Natural killer cell (primary cell): Measurements from ENCODE around the gene RAB31. TPM values are rescaled to one million over a fixed set of nuclear protein-coding genes. Genes with fewer than 3 reads are reported as not detected.

ENCODE experiments used
- ATAC-seq, 3 donors: fragments of 150-1000 bp in 2 of 3; fragments of 200-7000 bp in 1 of 3; cut with Tn5 transposase; 1 replicate in 1 of 3; 2 replicates in 2 of 3; pipeline ENCODE4 v1.10.0; 2021; ENCODE audit warnings: mild to moderate bottlenecking in 2 of 3, moderate library complexity in 2 of 3
- DNase-seq, 2 donors: peaks; one replicate each; pipeline versions ENCODE4 v3.0.0 to v3.0.0-alpha.2; 2013 to 2021; ENCODE audit warnings: mixed read lengths in 1 of 2
- H3K27ac ChIP-seq: one replicate; pipeline ENCODE4 v1.5.1; 2013; ENCODE audit warnings: mild to moderate bottlenecking, low read length
- H3K27me3 ChIP-seq: one replicate; pipeline ENCODE4 v1.6.1; 2013; ENCODE audit warnings: low read length; ENCODE audit not compliant: control insufficient read depth, insufficient read depth
- H3K36me3 ChIP-seq: one replicate; pipeline ENCODE4 v1.6.1; 2013; ENCODE audit warnings: low read length; ENCODE audit not compliant: control insufficient read depth, insufficient read depth
- H3K4me1 ChIP-seq: one replicate; pipeline ENCODE4 v1.6.1; 2013; ENCODE audit warnings: low read length; ENCODE audit not compliant: control insufficient read depth, insufficient read depth
- H3K4me3 ChIP-seq: one replicate; pipeline ENCODE4 v1.5.1; 2013; ENCODE audit warnings: low read length
- H3K9me3 ChIP-seq: one replicate; pipeline ENCODE4 v1.6.1; 2013; ENCODE audit warnings: low read length; ENCODE audit not compliant: control insufficient read depth, insufficient read depth
- H3K27ac Mint-ChIP-seq, 2 donors: one replicate each; pipeline ENCODE4 v1.8.0; 2022; ENCODE audit warnings: mild to moderate bottlenecking in 2 of 2, mixed read lengths in 2 of 2, moderate library complexity in 1 of 2
- H3K27me3 Mint-ChIP-seq, 2 donors: one replicate each; pipeline ENCODE4 v1.8.0; 2022; ENCODE audit warnings: low read depth in 2 of 2, mixed read lengths in 2 of 2
- H3K36me3 Mint-ChIP-seq: one replicate; pipeline ENCODE4 v1.8.0; 2022; ENCODE audit warnings: mixed read lengths
- H3K4me1 Mint-ChIP-seq, 2 donors: one replicate each; pipeline ENCODE4 v1.8.0; 2022; ENCODE audit warnings: mixed read lengths in 2 of 2
- H3K4me3 Mint-ChIP-seq: one replicate; pipeline ENCODE4 v1.8.0; 2022; ENCODE audit warnings: mild to moderate bottlenecking, moderate library complexity, mixed read lengths
- H3K9me3 Mint-ChIP-seq, 2 donors: one replicate each; pipeline ENCODE4 v1.8.0; 2022; ENCODE audit warnings: mixed read lengths in 2 of 2
- CTCF ChIP-seq: fragments of 200-600 bp; IDR thresholded peaks from one replicate; pipeline ENCODE4 v1.8.0; 2022; ENCODE audit warnings: antibody characterized with exemption
- WGBS: methylation state at CpG from one replicate; pipeline ENCODE4 v1.1.7; 2013; ENCODE audit warnings: missing lambda C conversion rate; ENCODE audit not compliant: insufficient coverage; 5-methylcytosine and 5-hydroxymethylcytosine counted together
- intact Hi-C: fragments of 100-400 bp; cut with micrococcal nuclease; formaldehyde crosslinking; loops from one replicate; pipeline ENCODE4 v1.14.2; 2022
- total RNA-seq, 4 donors: library from RNA; stranded (reverse); fragments of 120-200 nt in 1 of 4; gene quantifications; one replicate each; pipeline versions ENCODE4 v1.2.3 to v1.2.4, GENCODE V29; 2013 to 2022

Gene RAB31
- total RNA-seq, 3 donors from 2014 or later (not counting 1 experiment from before 2014, with no cell fraction given) = 5.3 to 26.1 (median 9.9) TPM

GRCh38 chr18:9817725-9818422 lies 109.8 kb downstream of the RAB31 start:
- Histone ChIP-seq H3K4me1 (no peaks in the 10 kb centered on the region), H3K4me3 (no peak overlapping the region), H3K36me3 (no peaks in the 10 kb centered on the region), H3K27ac (no peak overlapping the region), H3K27me3 (no peaks in the 10 kb centered on the region), H3K9me3 (no peaks in the 10 kb centered on the region)
- Mint-ChIP-seq H3K27ac (no peak overlapping the region), H3K27me3 (no peaks in the 10 kb centered on the region), H3K4me3 (no peak overlapping the region), H3K9me3 (peaks cover 2% of the 10 kb centered on the region in 2 donors), H3K4me1 (no peaks in the 10 kb centered on the region), H3K36me3 (no peaks in the 10 kb centered on the region)
- ATAC-seq (no peak), DNase-seq (no peak)
- intact Hi-C loops = no loop called here
- TF ChIP-seq CTCF = no peak
- WGBS = 83% methylated on average over 5 of the region's 8 CpGs

- TF ChIP-seq CTCF = no peak
- Mint-ChIP-seq H3K4me3 (no peak overlapping the region), H3K27ac (no peak overlapping the region)
Measured at GRCh38 chr18:9818423-9818734, 110.3 kb downstream of the RAB31 start.

GRCh38 chr18:9820127-9820526 lies 112.0 kb downstream of the RAB31 start:
- Histone ChIP-seq H3K27ac (no peak overlapping the region), H3K4me3 (no peak overlapping the region), H3K9me3 (no peaks in the 10 kb centered on the region), H3K27me3 (no peaks in the 10 kb centered on the region), H3K4me1 (peaks cover 4% of the 10 kb centered on the region), H3K36me3 (no peaks in the 10 kb centered on the region)
- no peak for TF ChIP-seq CTCF
- H3K4me1 Mint-ChIP-seq = no peaks in the 10 kb centered on the region
- no peak overlapping the region for H3K4me3 Mint-ChIP-seq
- no peaks in the 10 kb centered on the region for H3K36me3 Mint-ChIP-seq
- no peak overlapping the region for H3K27ac Mint-ChIP-seq
- intact Hi-C loops = no loop called here
- peaks cover 2% of the 10 kb centered on the region in 2 donors for H3K9me3 Mint-ChIP-seq
- DNase-seq (no peak), ATAC-seq (no peak)
- no peaks in the 10 kb centered on the region for H3K27me3 Mint-ChIP-seq

More at GRCh38 chr18:9818423-9818734, 110.3 kb downstream of the RAB31 start:
- WGBS = 71% methylated on average over 1 of the region's 2 CpGs
- no peak for ATAC-seq
- DNase-seq = no peak
- no peaks in the 10 kb centered on the region for H3K4me1 Mint-ChIP-seq
- H3K27me3 ChIP-seq = no peaks in the 10 kb centered on the region
- H3K27me3 Mint-ChIP-seq = no peaks in the 10 kb centered on the region
- intact Hi-C loops = no loop called here
- H3K9me3 Mint-ChIP-seq = peaks cover 2% of the 10 kb centered on the region in 2 donors
- H3K36me3 ChIP-seq = no peaks in the 10 kb centered on the region
- no peaks in the 10 kb centered on the region for H3K4me1 ChIP-seq
- H3K27ac ChIP-seq = no peak overlapping the region
- H3K4me3 ChIP-seq = no peak overlapping the region
- H3K36me3 Mint-ChIP-seq = no peaks in the 10 kb centered on the region
- no peaks in the 10 kb centered on the region for H3K9me3 ChIP-seq

- Histone ChIP-seq H3K9me3 (no peaks in the 10 kb centered on the region), H3K4me1 (peaks cover 5% of the 10 kb centered on the region), H3K4me3 (no peak overlapping the region), H3K36me3 (no peaks in the 10 kb centered on the region), H3K27ac (no peak overlapping the region), H3K27me3 (no peaks in the 10 kb centered on the region)
- Mint-ChIP-seq H3K27me3 (no peaks in the 10 kb centered on the region), H3K9me3 (peaks cover 2% of the 10 kb centered on the region in 2 donors), H3K4me3 (no peak overlapping the region), H3K4me1 (no peaks in the 10 kb centered on the region), H3K27ac (no peak overlapping the region), H3K36me3 (no peaks in the 10 kb centered on the region)
- intact Hi-C loops = no loop called here
- ATAC-seq (no peak), DNase-seq (no peak)
- no peak for TF ChIP-seq CTCF
- no CpG with 5 or more reads among the region's 4 CpGs for WGBS
Measured at GRCh38 chr18:9820719-9821118, 112.6 kb downstream of the RAB31 start.
